ENCODE data around the gene HSD17B4. TPM values are rescaled to one million over a fixed set of nuclear protein-coding genes. Genes with fewer than 3 reads are reported as not detected.

Gene HSD17B4
- total and polyA plus RNA-seq, 2 of the 13 experiments (the other 11 are each of a cell fraction or from before 2014, with no cell fraction given), result 178 to 399 TPM

- TF ChIP-seq KDM6A (CRISPR knock-in tag; IDR thresholded peaks at IDR 0.05; ENCODE audit: low read depth) (no peak), ZNF660 (CRISPR knock-in tag; IDR thresholded peaks at IDR 0.05; ENCODE audit: borderline replicate concordance, low read depth) (no peak), CREB1 (IDR thresholded peaks at IDR 0.05) (no peak), CREB1 (CRISPR knock-in tag; IDR thresholded peaks at IDR 0.05) (0 out of 2 replicates have a peak, but pooled peaks have one; percentile 20), PAF1 (CRISPR knock-in tag; IDR thresholded peaks at IDR 0.05) (no peak), FOXA1 (IDR thresholded peaks at IDR 0.05) (no peak), FOXA1 (CRISPR knock-in tag; IDR thresholded peaks at IDR 0.05) (no peak), SOX5 (CRISPR knock-in tag; IDR thresholded peaks at IDR 0.05; ENCODE audit: borderline replicate concordance) (peak; percentile 10; the same call in 1 of the 2 replicates), TBL1XR1 (IDR thresholded peaks at IDR 0.05; ENCODE audit: borderline replicate concordance, low read length, partially characterized antibody) (no peak), ZNF263 (CRISPR knock-in tag; IDR thresholded peaks at IDR 0.05) (no peak), SMARCE1 (IDR thresholded peaks at IDR 0.05; ENCODE audit: borderline replicate concordance) (no peak), MXI1 (IDR thresholded peaks at IDR 0.05; ENCODE audit: borderline replicate concordance, low read depth, low read length) (no peak), RXRB (CRISPR knock-in tag; IDR thresholded peaks at IDR 0.05; ENCODE audit: borderline replicate concordance) (peak; percentile 62), ZNF776 (CRISPR knock-in tag; IDR thresholded peaks at IDR 0.05) (no peak), ZNF652 (CRISPR knock-in tag; IDR thresholded peaks at IDR 0.05; ENCODE audit: borderline replicate concordance, low read depth) (no peak), KAT8 (CRISPR knock-in tag; IDR thresholded peaks at IDR 0.05) (no peak), NR2F6 (IDR thresholded peaks at IDR 0.05) (peak; percentile 29; the same call in 1 of the 2 replicates), NR2F6 (CRISPR knock-in tag; IDR thresholded peaks at IDR 0.05) (peak; percentile 49; the same call in 1 of the 2 replicates), ZNF781 (CRISPR knock-in tag; IDR thresholded peaks at IDR 0.05; ENCODE audit: borderline replicate concordance, not compliant biosample characterization) (no peak), ZNF468 (CRISPR knock-in tag; IDR thresholded peaks at IDR 0.05) (no peak), SNAPC5 (CRISPR knock-in tag; IDR thresholded peaks at IDR 0.05; ENCODE audit: borderline replicate concordance) (no peak), PHF8 (CRISPR knock-in tag; IDR thresholded peaks at IDR 0.05) (no peak), CCDC6 (CRISPR knock-in tag; IDR thresholded peaks at IDR 0.05) (no peak), FOXO4 (CRISPR knock-in tag; conservative IDR thresholded peaks at IDR 0.05) (no peak)
- TF ChIP-seq, protein P1, sequence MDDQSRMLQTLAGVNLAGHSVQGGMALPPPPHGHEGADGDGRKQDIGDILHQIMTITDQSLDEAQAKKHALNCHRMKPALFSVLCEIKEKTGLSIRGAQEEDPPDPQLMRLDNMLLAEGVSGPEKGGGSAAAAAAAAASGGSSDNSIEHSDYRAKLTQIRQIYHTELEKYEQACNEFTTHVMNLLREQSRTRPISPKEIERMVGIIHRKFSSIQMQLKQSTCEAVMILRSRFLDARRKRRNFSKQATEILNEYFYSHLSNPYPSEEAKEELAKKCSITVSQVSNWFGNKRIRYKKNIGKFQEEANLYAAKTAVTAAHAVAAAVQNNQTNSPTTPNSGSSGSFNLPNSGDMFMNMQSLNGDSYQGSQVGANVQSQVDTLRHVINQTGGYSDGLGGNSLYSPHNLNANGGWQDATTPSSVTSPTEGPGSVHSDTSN (CRISPR knock-in tag; IDR thresholded peaks at IDR 0.05; ENCODE audit: borderline replicate concordance), result no peak
- TF ChIP-seq, protein P2, sequence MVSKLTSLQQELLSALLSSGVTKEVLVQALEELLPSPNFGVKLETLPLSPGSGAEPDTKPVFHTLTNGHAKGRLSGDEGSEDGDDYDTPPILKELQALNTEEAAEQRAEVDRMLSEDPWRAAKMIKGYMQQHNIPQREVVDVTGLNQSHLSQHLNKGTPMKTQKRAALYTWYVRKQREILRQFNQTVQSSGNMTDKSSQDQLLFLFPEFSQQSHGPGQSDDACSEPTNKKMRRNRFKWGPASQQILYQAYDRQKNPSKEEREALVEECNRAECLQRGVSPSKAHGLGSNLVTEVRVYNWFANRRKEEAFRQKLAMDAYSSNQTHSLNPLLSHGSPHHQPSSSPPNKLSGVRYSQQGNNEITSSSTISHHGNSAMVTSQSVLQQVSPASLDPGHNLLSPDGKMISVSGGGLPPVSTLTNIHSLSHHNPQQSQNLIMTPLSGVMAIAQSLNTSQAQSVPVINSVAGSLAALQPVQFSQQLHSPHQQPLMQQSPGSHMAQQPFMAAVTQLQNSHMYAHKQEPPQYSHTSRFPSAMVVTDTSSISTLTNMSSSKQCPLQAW (CRISPR knock-in tag; IDR thresholded peaks at IDR 0.05), result no peak
- TF ChIP-seq, protein P3, sequence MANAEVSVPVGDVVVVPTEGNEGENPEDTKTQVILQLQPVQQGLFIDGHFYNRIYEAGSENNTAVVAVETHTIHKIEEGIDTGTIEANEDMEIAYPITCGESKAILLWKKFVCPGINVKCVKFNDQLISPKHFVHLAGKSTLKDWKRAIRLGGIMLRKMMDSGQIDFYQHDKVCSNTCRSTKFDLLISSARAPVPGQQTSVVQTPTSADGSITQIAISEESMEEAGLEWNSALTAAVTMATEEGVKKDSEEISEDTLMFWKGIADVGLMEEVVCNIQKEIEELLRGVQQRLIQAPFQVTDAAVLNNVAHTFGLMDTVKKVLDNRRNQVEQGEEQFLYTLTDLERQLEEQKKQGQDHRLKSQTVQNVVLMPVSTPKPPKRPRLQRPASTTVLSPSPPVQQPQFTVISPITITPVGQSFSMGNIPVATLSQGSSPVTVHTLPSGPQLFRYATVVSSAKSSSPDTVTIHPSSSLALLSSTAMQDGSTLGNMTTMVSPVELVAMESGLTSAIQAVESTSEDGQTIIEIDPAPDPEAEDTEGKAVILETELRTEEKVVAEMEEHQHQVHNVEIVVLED (CRISPR knock-in tag; IDR thresholded peaks at IDR 0.05; ENCODE audit: borderline replicate concordance), result no peak
- TF ChIP-seq, protein P4, sequence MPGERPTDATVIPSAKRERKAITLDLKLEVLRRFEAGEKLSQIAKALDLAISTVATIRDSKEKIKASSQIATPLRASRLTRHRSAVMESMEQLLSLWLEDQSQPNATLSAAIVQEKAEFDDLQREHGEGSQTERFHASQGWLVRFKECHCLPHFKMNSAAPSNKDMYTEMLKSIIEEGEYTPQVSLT (CRISPR knock-in tag; IDR thresholded peaks at IDR 0.05; ENCODE audit: borderline replicate concordance, low read depth), result no peak
Measured at GRCh38 chr5:119454171-119454570, 1.9 kb downstream of the HSD17B4 start (continued).
